Lower leg skin (tissue), 3 donors: ENCODE measurements around the gene ST6GAL1.

Experiments used
- CTCF ChIP-seq, 3 donors: fragments of 450-650 bp; IDR thresholded peaks; one replicate each; pipeline ENCODE4 v1.5.1; 2016; ENCODE audit warnings: antibody characterized with exemption in 3 of 3, mild to moderate bottlenecking in 3 of 3, moderate library complexity in 2 of 3
- POLR2A ChIP-seq, 2 donors: fragments of 450-650 bp; IDR thresholded peaks; one replicate each; pipeline ENCODE4 v1.6.1; 2016 to 2017; ENCODE audit warnings: antibody characterized with exemption in 2 of 2, mild to moderate bottlenecking in 1 of 2, moderate library complexity in 1 of 2

- TF ChIP-seq POLR2A (IDR thresholded peaks at IDR 0.05) (no peak), CTCF (IDR thresholded peaks at IDR 0.05) (no peak)
Measured at GRCh38 chr3:187068787-187069186, 138.5 kb downstream of the ST6GAL1 start.
